CD4-positive, alpha-beta memory T cell (primary cell): ENCODE data around the gene GGTLC2. TPM values are rescaled to one million over a fixed set of nuclear protein-coding genes. Genes with fewer than 3 reads are reported as not detected.
"Not testable (repeated sequence)": the region's sequence is repeated elsewhere in the genome, so short reads cannot be mapped to it uniquely, and the experiment has no call there.

Source experiments
- CTCF ChIA-PET: fragments of 350-600 bp; sonication (Branson Sonifier 250); formaldehyde crosslinking; loops from one replicate; lab custom pipeline; 2021; ENCODE audit warnings: inconsistent platforms; ENCODE audit not compliant: partially characterized antibody; lab: Charles Lee
- POLR2A ChIA-PET: fragments of 350-600 bp; sonication (Branson Sonifier 250); formaldehyde crosslinking; loops from one replicate; lab custom pipeline; 2021; ENCODE audit not compliant: partially characterized antibody; lab: Charles Lee
- DNase-seq, 5 donors: peaks; one replicate each; pipeline versions ENCODE4 v3.0.0 to v3.0.0-alpha.2; 2020 to 2022; ENCODE audit warnings: mixed read lengths in 1 of 5
- H3K27ac ChIP-seq: one replicate; pipeline ENCODE4 v1.7.0; 2013; ENCODE audit warnings: low read depth, low read length
- H3K27me3 ChIP-seq: 2 replicates; pipeline ENCODE4 v1.7.0; 2013; ENCODE audit warnings: mild to moderate bottlenecking, low read length, moderate library complexity; ENCODE audit not compliant: insufficient read depth
- H3K36me3 ChIP-seq: 2 replicates; pipeline ENCODE4 v1.7.0; 2013; ENCODE audit warnings: mild to moderate bottlenecking, low read length, moderate library complexity; ENCODE audit not compliant: insufficient read depth
- H3K4me1 ChIP-seq: 2 replicates; pipeline ENCODE4 v1.7.0; 2013; ENCODE audit warnings: mild to moderate bottlenecking, low read length, moderate library complexity; ENCODE audit not compliant: insufficient read depth
- H3K4me3 ChIP-seq, 2 donors: one replicate each; pipeline ENCODE4 v1.7.0; 2013; ENCODE audit warnings: low read length in 2 of 2, mild to moderate bottlenecking in 1 of 2
- H3K9me3 ChIP-seq, 2 donors: one replicate each; pipeline ENCODE4 v1.7.0; 2013; ENCODE audit warnings: low read length in 2 of 2, control low read depth in 1 of 2; ENCODE audit not compliant: control insufficient read depth in 1 of 2
- H3K27ac Mint-ChIP-seq, 7 donors: one replicate each; pipeline ENCODE4 v1.8.0; 2020 to 2021; ENCODE audit warnings: mixed read lengths in 7 of 7, mild to moderate bottlenecking in 6 of 7, inconsistent platforms in 3 of 7, moderate library complexity in 3 of 7
- H3K27me3 Mint-ChIP-seq, 2 donors: one replicate each; pipeline ENCODE4 v1.8.0; 2020 to 2021; ENCODE audit warnings: mixed read lengths in 2 of 2
- H3K36me3 Mint-ChIP-seq, 2 donors: one replicate each; pipeline ENCODE4 v1.8.0; 2020 to 2021; ENCODE audit warnings: mixed read lengths in 2 of 2, inconsistent platforms in 1 of 2, mild to moderate bottlenecking in 1 of 2
- H3K4me1 Mint-ChIP-seq, 4 donors: one replicate each; pipeline ENCODE4 v1.8.0; 2020 to 2021; ENCODE audit warnings: mixed read lengths in 4 of 4, mild to moderate bottlenecking in 1 of 4
- H3K4me3 Mint-ChIP-seq, 8 donors: one replicate each; pipeline ENCODE4 v1.8.0; 2020 to 2021; ENCODE audit warnings: mixed read lengths in 8 of 8, mild to moderate bottlenecking in 7 of 8, moderate library complexity in 6 of 8, inconsistent platforms in 3 of 8
- H3K9me3 Mint-ChIP-seq, 8 donors: one replicate each; pipeline ENCODE4 v1.8.0; 2020 to 2021; ENCODE audit warnings: mixed read lengths in 8 of 8, mild to moderate bottlenecking in 5 of 8, inconsistent platforms in 3 of 8, moderate library complexity in 1 of 8
- intact Hi-C: fragments of 100-400 bp; cut with micrococcal nuclease; formaldehyde crosslinking; loops from one replicate; pipeline ENCODE4 v1.15.1; 2023
- polyA plus RNA-seq, 2 donors: library from polyadenylated mRNA; unstranded; fragments of 300-500 nt; fragmentation: Illumina TruSeq; gene quantifications; one replicate each; pipeline ENCODE4 v1.2.3, GENCODE V29; 2021
- total RNA-seq, 2 experiments: library from RNA; stranded (reverse); gene quantifications; one replicate each; pipeline ENCODE4 v1.2.3, GENCODE V29; 2021

GGTLC2 gene
- total and polyA plus RNA-seq, 4 experiments from 2014 or later, result not detected

DNA sequence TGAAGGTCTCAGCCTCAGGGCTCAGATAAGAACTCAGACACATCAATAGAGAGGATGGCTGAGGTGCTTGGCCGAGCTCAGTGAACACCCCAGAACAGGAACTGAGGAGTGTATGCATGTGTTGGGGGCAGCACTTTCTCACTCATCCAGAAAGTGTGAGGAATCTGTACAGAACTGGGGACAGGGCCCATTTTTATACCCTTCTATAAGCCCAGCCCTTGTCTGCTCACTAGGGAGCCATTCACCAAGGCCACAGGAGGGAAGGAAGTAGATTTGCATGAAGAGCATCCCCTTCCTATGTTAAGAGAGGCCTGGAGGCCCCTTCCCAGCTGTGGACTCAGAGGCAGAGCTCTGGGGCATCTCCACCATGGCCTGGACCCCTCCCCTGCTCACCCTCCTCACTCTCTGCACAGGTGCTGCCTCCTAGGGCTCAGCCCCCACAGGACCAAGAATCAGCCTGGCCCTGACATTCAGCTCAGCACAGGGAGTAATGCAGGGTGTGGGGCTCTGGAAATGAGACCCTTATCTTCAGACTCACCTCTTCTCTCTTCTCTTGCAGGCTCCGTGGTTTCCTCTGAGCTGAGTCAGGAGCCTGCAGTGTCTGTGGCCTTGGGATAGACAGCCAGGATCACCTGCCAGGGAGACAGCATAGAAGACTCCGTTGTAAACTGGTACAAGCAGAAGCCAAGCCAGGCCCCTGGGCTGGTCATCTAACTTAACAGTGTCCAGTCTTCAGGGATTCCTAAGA lies 39.9 kb upstream of the GGTLC2 start:
- peaks cover 0 to 8% of the 10 kb centered on the region in 2 donors for H3K27me3 Mint-ChIP-seq
- H3K4me1 ChIP-seq, result no peaks in the 10 kb centered on the region
- H3K27ac Mint-ChIP-seq, result no peak overlapping the region
- no peak overlapping the region for H3K27ac ChIP-seq
- H3K36me3 Mint-ChIP-seq, result no peaks in the 10 kb centered on the region
- CTCF ChIA-PET, result interaction anchor here (2.8 kb wide), 1 partner anchor 17 kb away, joined by 8 read pairs; no protein-coding TSS in a partner anchor
- no peaks in the 10 kb centered on the region for H3K9me3 ChIP-seq
- H3K4me3 Mint-ChIP-seq, result no peak overlapping the region
- intact Hi-C loops, result no loop called here
- POLR2A ChIA-PET, result no interaction called here
- peaks cover 0 to 4% (median 0%) of the 10 kb centered on the region in 8 donors for H3K9me3 Mint-ChIP-seq
- no peak overlapping the region for H3K4me3 ChIP-seq
- peaks cover 0 to 8% (median 2%) of the 10 kb centered on the region in 4 donors for H3K4me1 Mint-ChIP-seq
- no peaks in the 10 kb centered on the region for H3K27me3 ChIP-seq
- DNase-seq, result no peak
- H3K36me3 ChIP-seq, result no peaks in the 10 kb centered on the region

DNA sequence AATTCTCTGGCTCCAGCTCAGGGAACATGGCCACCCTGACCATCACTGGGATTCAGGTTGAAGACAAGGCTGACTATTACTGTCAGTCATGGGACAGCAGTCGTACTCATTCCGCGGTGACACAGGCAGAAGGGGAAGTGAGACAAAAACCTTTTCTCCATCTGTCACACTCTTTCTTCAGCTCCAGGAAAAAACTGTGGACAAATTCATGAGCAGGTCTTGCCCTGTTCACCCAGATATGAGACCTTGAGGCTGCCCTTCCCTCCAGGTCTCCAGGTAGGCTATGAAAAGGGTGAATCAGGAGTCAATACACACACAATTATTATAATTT lies 39.4 kb upstream of the GGTLC2 start:
- H3K4me1 Mint-ChIP-seq, result peaks cover 0 to 8% (median 2%) of the 10 kb centered on the region in 4 donors
- Histone ChIP-seq H3K9me3 (no peaks in the 10 kb centered on the region), H3K27me3 (no peaks in the 10 kb centered on the region), H3K27ac (no peak overlapping the region), H3K36me3 (no peaks in the 10 kb centered on the region), H3K4me1 (no peaks in the 10 kb centered on the region), H3K4me3 (no peak overlapping the region)
- CTCF ChIA-PET, result interaction anchor here (0.8 to 2.8 kb wide), 2 partner anchors 18 to 355 kb away, joined by 3 to 8 read pairs; no protein-coding TSS in a partner anchor
- intact Hi-C loops, result no loop called here
- no peaks in the 10 kb centered on the region for H3K36me3 Mint-ChIP-seq
- H3K27me3 Mint-ChIP-seq, result peaks cover 0 to 5% of the 10 kb centered on the region in 2 donors
- peaks cover 0 to 4% (median 0%) of the 10 kb centered on the region in 8 donors for H3K9me3 Mint-ChIP-seq
- no peak overlapping the region for H3K27ac Mint-ChIP-seq
- no peak overlapping the region for H3K4me3 Mint-ChIP-seq
- POLR2A ChIA-PET, result no interaction called here
- no peak for DNase-seq

DNA sequence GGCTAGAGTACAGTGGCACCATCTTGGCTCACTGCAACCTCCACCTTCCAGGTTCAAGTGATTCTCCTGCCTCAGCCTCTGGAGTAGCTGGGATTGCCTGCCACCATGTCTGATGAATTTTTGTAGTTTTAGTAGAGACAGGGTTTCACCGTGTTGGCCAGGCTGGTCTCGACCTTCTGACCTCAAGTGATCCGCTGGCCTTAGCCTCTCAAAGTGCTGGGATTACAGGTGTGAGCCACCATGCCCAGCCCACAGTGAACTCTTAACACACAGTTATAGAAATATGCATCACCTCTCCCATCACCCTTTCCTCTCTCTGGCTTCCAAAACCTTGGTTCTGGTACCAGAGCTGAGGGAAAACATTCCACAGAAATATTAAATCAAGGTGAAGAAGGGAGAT lies 36.4 kb upstream of the GGTLC2 start:
- H3K27ac Mint-ChIP-seq, H3K27me3 Mint-ChIP-seq, H3K27me3 ChIP-seq: not testable (repeated sequence)

DNA sequence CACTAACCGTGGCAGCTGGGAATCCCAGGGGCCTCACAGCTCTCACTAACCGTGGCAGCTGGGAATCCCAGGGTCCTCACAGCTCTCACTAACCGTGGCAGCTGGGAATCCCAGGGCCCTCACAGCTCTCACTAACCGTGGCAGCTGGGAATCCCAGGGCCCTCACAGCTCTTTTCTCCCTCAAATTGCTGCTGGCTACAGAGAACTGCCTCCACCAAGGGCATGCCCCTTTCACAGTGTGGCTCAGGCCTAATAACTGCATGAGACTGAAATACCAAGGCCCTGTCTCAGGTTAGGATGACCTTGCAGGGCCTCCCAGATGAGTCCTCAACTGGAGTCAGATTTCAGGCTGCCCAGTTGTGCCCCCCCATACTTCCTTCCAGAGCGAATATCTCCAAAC lies 35.1 kb upstream of the GGTLC2 start:
- peaks cover 0 to 1% of the 10 kb centered on the region in 2 donors for H3K27me3 Mint-ChIP-seq

More for the DNA sequence above, 36.4 kb upstream of the GGTLC2 start:
- H3K36me3 ChIP-seq, H3K4me3 Mint-ChIP-seq, CTCF ChIA-PET, DNase-seq, H3K4me1 ChIP-seq, H3K9me3 ChIP-seq, H3K27ac ChIP-seq, intact Hi-C loops, H3K4me1 Mint-ChIP-seq, H3K4me3 ChIP-seq, H3K9me3 Mint-ChIP-seq, H3K36me3 Mint-ChIP-seq, POLR2A ChIA-PET: not testable (repeated sequence)

DNA sequence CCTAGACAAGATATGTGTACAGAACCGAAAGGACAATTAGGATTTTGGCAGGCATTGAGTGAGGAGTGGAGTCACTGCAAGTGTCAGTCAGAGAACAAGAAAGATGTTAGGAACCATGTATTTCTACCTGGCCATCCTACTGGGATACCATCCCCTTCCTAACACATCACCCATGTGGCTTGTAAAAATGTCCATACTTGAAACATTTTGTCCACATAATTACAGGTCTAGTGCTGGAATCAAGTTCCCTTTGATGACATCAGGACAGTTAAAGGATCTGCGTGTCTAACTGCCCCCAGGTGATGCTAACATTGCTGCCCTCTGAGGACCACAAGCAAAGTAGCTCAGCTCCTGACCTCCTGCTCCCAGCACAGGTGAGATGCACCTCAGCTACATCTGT lies 31.9 kb upstream of the GGTLC2 start:
- no peak overlapping the region for H3K4me3 Mint-ChIP-seq
- H3K27me3 Mint-ChIP-seq, result peaks cover 2 to 3% of the 10 kb centered on the region in 2 donors
- Histone ChIP-seq H3K36me3 (no peaks in the 10 kb centered on the region), H3K27ac (no peak overlapping the region), H3K9me3 (no peaks in the 10 kb centered on the region), H3K27me3 (no peaks in the 10 kb centered on the region), H3K4me1 (no peaks in the 10 kb centered on the region), H3K4me3 (no peak overlapping the region)
- intact Hi-C loops, result no loop called here
- CTCF ChIA-PET, result no interaction called here
- H3K27ac Mint-ChIP-seq, result no peak overlapping the region
- no peak for DNase-seq
- H3K9me3 Mint-ChIP-seq, result peaks cover 0 to 4% (median 0%) of the 10 kb centered on the region in 8 donors
- peaks cover 4 to 10% (median 7%) of the 10 kb centered on the region in 4 donors for H3K4me1 Mint-ChIP-seq
- POLR2A ChIA-PET, result no interaction called here
- no peaks in the 10 kb centered on the region for H3K36me3 Mint-ChIP-seq

More for the DNA sequence above, 35.1 kb upstream of the GGTLC2 start:
- Mint-ChIP-seq H3K4me1 (peaks cover 0 to 8% (median 2%) of the 10 kb centered on the region in 4 donors), H3K4me3 (no peak overlapping the region), H3K27ac (peak overlapping the region in 1 of 7 donors; percentile 1), H3K9me3 (peaks cover 0 to 4% (median 0%) of the 10 kb centered on the region in 8 donors), H3K36me3 (no peaks in the 10 kb centered on the region)
- CTCF ChIA-PET, result no interaction called here
- Histone ChIP-seq H3K27me3 (no peaks in the 10 kb centered on the region), H3K27ac (no peak overlapping the region), H3K4me1 (no peaks in the 10 kb centered on the region), H3K36me3 (no peaks in the 10 kb centered on the region), H3K9me3 (no peaks in the 10 kb centered on the region), H3K4me3 (no peak overlapping the region)
- POLR2A ChIA-PET, result no interaction called here
- intact Hi-C loops, result no loop called here
- DNase-seq, result no peak

DNA sequence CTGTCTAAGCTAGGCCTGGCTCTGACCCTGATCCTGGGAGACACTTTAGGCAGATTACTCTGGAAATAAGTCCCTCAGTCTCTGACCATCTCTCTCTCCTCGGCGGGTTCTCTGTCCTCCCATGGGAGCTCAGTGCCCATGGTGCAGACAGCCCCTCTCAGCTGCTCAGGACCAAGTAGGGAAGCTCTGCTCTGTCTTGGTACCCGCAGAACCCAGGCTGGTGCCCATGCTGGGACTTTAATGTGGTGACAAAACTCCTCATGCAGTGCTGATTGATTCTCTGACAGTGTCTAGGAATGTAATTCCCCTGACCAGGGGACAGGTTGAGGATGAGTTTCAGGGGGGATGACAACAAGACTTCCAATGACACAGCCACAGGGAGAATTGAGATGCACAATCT lies 30.3 kb upstream of the GGTLC2 start:
- Mint-ChIP-seq H3K27me3 (peaks cover 2% of the 10 kb centered on the region in 2 donors), H3K36me3 (no peaks in the 10 kb centered on the region), H3K4me1 (peaks cover 4 to 10% (median 7%) of the 10 kb centered on the region in 4 donors), H3K9me3 (no peaks in the 10 kb centered on the region), H3K27ac (peak overlapping the region in 1 of 7 donors; percentile 49), H3K4me3 (no peak overlapping the region)
- no peak for DNase-seq
- no peak overlapping the region for H3K4me3 ChIP-seq
- intact Hi-C loops, result no loop called here
- no peak overlapping the region for H3K27ac ChIP-seq
- CTCF ChIA-PET, result no interaction called here
- no peaks in the 10 kb centered on the region for H3K27me3 ChIP-seq
- H3K4me1 ChIP-seq, result no peaks in the 10 kb centered on the region
- no peaks in the 10 kb centered on the region for H3K36me3 ChIP-seq
- POLR2A ChIA-PET, result no interaction called here
- no peaks in the 10 kb centered on the region for H3K9me3 ChIP-seq

DNA sequence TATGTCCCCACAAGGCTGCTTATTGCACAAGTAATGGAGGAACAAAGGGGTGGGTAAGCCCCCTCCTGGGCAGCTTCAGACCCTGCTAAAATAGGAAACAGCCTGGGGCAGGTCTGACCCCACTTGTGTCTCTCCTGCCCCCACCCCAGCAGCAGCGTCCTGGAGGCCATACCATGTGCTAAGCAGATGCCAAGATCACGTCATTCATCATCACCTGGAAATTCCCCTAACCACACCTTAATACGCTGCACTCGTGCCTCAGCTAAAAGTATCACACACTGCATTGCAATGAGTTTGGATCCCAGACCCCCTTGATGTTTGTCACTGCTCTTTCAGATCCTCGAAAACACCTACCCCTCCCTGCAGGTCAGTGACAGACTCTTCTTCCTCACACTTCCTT lies 27.8 kb upstream of the GGTLC2 start:
- Histone ChIP-seq H3K9me3 (no peaks in the 10 kb centered on the region), H3K4me1 (no peaks in the 10 kb centered on the region), H3K4me3 (no peak overlapping the region), H3K36me3 (no peaks in the 10 kb centered on the region), H3K27me3 (no peaks in the 10 kb centered on the region), H3K27ac (no peak overlapping the region)
- no peaks in the 10 kb centered on the region for H3K36me3 Mint-ChIP-seq
- CTCF ChIA-PET, result no interaction called here
- no peaks in the 10 kb centered on the region for H3K9me3 Mint-ChIP-seq
- peak overlapping the region in 3 of 7 donors; percentile 32 to 72 (median 72) for H3K27ac Mint-ChIP-seq
- peaks cover 4 to 10% (median 7%) of the 10 kb centered on the region in 4 donors for H3K4me1 Mint-ChIP-seq
- H3K4me3 Mint-ChIP-seq, result peak overlapping the region in 1 of 8 donors; percentile 11
- intact Hi-C loops, result no loop called here
- POLR2A ChIA-PET, result no interaction called here
- peak in 3 of 5 donors; percentile 3 to 53 (median 21) for DNase-seq
- peaks cover 2 to 3% of the 10 kb centered on the region in 2 donors for H3K27me3 Mint-ChIP-seq
